T-helper 9 cell (primary cell): ENCODE data around the gene WDFY1.

Source experiments
- DNase-seq: peaks from one replicate; pipeline ENCODE4 v3.0.0-alpha.2; 2020

Gene WDFY1

DNA sequence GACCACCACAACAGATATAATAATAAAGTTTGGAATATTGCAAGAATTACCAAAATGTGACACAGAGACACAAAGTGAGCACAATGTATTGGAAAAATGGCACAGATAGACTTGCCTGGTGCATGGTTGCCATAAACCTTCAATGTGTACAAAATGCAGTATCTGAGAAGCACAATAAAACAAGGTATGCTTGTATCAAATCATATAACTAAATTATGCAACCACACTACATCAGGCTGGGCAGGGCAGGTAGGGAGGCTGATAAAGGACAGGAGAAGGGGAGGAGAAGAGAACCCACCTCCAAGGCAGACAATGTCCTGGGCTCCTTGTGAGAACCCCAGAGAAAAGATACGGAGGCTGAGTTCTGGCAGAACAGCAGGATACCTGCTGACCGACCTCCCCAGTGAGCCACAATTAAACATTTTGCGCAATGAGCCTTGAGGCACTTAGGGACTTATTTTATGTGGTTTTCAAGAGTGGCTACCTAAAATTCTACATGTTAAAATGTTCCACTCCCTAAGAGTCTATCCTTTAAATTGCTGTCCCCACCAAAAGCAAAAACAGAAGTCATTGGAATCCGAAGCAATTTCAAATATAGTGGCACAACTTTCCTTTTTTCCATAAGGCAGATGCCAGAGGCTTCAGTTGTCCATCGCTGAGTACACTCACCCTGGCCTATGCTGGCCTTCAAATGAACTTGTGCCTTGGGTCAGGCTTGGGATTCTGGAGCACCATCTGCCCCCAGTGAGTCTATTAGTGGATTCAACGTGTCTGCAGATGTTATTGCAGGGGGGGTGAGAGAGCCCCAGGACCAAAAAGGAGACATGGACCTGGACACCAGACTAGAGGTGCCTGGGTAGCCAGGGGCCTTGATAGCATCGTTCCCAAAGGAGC, 16.8 kb downstream of the WDFY1 start:
- no peak for DNase-seq

DNA sequence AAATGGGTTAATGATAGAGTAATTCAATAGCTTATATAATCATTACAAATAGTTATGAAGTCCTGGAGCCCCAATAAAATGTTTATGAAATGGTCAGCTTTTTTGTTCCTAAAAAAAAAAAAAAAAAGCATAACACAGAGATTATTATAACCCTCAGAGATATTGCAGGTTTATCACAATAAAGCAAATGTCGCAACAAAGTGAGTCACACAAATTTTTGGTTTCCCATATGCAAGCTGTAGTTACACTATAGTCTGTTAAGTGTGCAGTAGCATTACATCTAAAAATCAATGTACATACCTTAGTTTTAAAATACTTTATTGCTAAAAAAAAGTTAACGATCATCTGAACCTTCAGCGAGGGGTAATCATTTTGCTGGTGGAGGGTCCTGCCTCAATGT, 20.0 kb downstream of the WDFY1 start:
- no peak for DNase-seq

DNA sequence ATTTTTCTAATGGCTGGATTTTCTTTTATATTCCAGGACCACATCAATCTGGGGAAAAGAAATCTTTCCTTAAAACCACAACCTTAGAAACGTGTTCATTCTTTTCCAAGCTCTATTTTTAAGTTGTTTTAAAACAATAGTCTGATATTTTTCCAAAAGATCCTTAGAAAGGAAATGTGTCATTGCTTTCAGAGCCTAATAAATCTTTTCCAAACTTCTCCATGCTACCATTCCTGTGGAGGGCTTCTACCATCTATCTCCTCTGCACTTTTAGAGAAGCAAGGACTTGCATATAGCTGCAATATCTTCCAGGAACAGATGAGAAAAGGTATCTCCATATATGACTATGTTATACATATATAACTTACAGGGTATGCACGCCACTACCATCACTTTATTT, 21.2 kb downstream of the WDFY1 start:
- no peak for DNase-seq

DNA sequence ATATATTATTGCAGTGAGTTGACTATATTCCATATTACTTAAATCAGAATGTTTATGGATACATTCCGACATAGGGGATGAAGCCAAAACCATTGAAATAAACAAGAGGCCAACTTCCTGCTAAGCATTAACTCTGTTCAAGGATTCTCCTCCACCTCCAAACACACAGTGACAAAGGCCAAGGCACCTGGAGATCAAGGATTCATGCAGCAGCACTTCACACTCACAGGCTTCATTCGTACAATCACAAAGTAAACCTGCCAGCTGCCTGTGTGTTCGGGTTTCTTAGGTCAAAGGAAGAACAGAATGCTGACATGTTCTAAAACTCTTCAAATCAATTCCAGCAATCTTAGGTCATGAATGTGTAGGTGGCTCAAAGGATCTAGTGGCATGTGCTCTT, 22.8 kb downstream of the WDFY1 start:
- no peak for DNase-seq

DNA sequence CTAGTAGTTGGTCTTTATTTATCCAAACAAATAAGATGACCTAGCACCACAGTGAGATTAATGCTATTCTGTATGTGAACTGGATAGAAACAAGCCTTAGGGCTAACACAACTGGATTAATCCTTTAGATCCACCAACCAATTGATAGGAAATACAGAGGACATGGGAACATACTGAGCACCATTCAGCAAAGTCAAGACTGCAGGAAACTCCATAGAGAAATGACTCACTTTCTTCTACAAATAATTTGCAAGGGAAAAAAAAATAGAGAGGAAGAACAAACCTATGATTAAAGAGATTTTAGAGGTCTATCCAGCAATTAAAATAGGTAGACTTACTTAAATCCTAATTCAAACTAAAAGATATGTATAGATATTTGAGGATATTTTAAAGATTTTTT, 23.9 kb downstream of the WDFY1 start:
- no peak for DNase-seq

DNA sequence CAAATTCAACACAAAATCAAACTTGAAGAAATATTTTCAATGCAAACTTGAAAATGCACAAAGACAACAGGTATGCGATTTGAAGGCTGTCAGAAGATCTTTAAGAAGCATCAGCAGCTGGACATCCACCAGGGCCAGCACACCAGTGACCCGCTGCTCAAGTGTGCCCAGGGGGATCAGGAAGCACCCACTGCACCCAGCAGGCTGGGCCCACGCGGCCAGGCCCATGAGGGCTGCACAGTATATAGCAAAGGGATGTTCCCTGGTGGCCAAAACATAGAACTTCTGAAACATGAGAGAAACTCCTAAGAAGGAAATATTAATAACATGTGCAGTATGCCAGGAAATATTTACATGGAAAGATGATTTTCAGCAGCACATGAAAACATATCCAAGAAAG, 25.0 kb downstream of the WDFY1 start:
- no peak for DNase-seq

DNA sequence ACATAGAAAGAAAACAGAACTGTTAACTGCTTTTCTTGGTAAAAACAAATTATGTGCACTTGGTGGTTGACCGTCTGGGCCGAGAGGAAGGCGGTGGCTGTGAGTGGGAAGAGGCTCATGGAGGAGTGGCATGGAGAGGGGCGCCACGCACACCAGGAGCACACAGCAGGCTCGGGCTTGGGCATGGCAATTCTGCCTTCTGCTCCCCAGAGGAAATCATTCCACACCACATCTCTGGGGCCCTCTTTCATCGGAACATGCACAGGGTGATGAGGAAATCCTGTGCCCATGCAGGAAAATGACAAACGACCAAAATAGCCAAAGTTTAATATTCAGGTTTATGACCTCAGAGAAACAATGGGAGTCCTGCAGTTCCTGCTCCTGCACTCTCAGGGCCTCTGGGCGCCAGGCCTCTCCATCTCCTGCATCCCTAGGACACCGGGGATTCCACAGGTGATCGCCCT, 26.4 kb downstream of the WDFY1 start:
- no peak for DNase-seq

DNA sequence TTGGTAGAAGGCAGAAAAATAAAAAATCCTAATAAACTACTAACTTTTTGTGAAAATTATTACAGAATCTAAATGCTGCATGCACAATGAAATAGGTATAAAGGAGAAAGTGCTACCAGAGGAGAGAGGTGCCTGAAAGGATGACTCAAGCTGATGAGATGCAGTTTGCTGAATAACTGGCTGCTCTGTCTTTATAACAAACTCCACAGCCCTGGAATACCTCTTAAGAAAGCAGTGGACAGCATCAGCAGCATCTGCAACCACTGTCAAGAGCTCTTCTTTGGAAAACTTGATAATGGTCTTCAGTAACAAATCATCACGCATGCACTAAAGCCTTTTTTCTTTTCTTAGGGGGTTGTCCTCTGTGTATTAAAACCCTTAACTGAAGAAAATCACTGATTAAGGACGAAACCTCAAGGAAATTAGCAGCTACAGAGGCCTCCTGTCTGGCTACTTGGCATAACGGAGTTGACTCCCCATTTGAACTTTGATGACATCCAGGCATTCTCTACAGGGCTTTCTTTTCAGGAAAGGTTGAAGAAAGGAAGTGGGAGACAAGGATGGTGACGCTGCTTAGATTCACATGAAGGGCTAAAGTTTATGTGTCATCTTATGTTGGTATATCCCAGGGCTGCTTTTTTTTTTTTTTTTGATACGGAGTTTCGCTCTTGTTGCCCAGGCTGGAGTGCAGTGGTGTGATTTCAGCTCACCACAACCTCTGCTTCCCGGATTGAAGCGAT, 28.8 kb downstream of the WDFY1 start:
- DNase-seq = no peak

DNA sequence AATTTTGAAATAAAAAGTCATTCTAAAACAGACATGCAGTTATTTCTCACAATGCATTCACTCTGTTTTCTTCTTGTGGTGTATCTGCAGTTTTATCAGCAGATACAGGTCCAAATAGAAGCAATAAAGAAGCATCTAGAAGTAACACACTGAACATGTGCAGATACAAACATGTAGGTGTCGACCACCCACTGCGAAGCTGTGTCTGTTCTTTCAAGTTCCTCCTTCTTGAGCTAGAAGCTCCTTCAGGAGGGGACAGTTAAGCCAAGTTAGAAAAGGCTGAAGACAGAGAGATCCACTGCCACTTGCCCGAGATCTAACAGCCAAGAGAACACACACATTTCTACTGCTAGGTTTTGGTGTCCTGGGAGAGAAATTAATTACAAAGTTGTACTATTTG, 30.1 kb downstream of the WDFY1 start:
- DNase-seq = no peak

DNA sequence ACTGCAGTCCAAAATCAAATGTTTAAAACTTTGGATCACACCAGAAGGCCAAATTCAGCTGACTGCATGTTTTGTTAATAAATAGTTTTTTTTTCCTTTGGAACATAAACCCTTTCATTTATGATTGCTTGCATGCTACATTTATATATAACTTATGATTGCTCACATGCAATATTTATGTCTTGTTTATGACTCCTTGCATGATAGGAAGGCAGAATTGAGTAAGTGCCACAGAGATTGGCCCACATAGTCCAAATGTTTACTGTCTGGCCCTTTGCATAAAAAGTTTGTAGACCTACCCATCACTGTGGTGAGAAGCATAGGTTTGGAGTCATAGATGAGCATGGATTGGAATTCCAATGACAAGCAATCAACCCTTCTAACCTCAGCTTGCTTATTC, 30.8 kb downstream of the WDFY1 start:
- no peak for DNase-seq

DNA sequence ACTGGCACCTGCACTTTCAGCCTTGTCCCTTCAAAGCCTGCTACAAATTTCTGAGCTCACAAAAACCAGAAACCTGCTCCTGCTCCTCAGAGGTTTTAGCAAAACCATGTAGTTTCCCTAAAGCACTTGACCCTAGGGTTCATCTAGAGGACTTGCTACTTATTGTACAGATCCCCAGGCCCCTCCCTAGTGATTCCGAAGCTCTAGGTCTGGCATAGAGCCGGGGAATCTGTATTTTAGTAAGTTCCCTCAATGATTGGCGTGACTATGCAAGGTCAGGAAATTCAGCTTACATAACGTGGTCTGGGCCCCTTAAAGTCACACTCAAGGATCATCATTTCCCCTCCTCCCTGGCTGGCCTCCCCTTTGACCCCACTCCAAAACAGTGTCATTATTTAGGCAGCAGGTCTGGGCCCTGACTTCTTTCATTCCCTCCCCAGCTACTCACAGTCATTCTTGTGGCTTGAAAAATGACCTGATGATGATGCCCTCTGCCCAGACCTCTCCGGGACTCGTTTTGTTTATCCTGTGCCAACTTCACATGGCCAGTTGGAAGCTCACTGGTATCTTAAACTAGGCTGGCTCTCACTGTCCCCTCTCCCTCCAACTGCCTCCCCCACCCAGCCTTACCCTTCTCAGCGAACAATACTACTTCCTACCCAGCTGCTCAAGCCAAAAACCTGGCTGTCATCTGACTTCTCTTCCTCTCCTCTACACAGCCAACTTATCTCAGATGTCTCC, 36.0 kb downstream of the WDFY1 start:
- DNase-seq = no peak

DNA sequence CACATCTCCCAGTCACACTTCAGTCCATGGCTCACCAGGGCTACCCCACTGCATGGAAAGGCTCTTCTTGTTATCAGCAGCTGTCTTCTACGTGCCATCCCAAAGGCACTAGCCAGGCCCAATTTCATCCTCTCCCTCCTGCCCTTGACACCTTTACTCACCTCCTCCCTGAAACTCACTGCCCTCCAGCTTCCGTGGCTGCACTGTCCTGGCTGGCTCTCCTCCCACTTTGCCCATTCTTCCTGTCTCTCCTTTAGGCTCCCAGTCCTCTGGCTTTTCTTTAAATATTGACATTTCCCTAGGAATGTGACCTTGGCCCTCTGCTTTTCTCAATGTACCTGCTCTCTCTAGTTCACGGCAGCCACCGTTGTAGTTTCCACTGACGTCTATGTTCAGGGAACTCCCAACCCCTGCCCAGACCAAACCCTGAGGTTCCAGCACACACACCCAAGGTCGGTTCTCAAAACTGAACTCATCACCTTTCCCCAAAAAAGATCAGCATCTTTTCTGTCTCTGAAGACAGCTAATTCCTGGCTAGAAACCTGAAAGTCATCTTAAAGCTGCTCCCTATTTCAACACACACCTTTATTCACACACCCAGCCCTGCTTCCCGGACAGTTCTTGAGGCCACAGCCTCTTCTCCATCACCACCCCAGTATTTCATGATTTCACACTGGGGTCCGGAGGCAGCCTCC, 36.7 kb downstream of the WDFY1 start:
- no peak for DNase-seq

DNA sequence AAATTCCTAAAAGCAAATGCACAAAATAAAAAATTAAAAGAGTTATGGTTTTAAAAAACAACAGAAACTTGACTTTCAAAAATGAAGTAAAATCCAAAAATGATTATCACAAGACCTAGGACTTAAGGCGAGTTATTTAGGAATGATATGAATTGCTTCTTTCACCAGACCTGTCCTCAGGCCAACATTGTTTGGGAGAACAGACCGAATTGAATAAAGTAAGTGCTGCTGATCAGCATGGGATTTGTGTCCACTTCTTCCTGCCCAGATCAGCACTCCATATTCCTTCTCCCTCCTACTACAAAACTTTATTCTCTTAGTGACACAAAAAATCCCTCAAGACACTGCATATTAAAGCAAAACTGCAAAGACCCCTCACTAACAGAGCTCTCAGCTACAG, 39.1 kb downstream of the WDFY1 start:
- DNase-seq = no peak

DNA sequence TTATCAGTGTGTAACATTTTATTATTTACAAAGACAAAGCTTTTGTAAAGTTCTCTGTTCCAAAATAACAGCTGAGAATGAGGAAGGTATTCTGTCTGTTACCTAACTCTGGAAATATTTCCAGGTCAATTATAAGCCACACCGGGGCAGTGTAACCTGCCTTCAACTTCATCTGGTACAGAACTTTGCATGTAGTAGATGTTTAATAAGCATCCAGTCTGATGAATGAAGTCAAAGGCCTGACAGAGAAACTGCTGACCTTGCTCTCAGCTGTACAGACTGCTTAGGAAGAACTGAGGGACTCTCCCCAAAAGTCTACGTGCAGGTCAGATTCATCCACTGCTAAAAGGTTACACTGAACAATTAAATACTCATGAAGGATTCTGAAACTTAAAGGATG, 43.3 kb downstream of the WDFY1 start:
- no peak for DNase-seq

DNA sequence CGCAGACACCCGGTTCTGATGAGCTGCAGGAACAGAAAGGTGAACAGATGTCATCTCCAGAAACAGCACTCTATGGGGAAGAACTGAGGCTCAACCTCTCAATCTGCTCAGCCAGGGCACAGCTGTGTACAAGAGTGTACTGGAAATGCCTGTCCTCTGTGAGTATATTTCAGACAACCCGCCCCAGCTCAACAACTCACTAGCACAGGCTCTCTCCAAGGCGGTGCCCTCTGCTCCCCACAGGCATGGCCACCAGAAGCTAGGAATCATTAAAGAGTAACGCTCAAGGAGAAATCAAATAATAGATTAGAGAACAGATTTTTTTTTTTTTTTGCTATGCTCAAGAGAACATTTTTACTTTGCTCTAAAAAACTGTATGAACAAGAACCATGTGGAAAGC, 43.8 kb downstream of the WDFY1 start:
- no peak for DNase-seq

DNA sequence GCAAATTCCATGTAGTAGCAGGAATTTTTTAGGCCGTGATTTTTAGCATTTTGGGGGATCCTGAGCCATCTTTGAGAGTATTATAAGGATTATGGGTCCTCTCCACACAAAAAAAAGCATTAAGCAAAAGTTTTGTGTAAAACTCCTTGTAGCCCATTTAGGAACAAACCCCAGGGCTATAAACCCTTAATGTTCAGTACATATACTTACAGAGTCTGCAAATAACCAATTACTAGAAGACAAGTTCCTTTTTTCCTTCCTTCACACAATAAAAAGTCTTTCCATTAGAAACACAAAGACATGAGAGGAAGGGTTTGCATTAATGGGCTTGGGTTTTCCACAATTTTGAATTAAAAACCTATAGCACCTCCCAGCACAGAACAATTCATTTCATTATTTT, 44.6 kb downstream of the WDFY1 start:
- no peak for DNase-seq

DNA sequence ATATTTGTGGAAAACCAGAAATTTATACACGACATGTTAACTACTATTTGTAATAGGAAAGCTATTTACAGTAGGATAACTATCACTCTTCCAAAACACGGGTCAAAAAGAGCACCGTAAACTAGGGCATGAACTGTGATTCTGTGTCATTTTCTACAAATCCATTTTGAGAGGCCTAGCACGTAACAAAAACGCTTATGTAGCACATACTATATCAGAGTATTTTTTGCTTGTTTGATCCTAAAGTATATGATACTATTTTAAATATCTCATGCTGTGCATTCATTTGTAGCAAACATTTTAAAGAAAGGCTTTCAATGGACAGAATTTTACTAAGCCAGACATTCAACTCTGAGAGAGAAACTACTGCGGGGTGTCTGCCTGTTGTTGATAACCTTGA, 45.1 kb downstream of the WDFY1 start:
- no peak for DNase-seq

DNA sequence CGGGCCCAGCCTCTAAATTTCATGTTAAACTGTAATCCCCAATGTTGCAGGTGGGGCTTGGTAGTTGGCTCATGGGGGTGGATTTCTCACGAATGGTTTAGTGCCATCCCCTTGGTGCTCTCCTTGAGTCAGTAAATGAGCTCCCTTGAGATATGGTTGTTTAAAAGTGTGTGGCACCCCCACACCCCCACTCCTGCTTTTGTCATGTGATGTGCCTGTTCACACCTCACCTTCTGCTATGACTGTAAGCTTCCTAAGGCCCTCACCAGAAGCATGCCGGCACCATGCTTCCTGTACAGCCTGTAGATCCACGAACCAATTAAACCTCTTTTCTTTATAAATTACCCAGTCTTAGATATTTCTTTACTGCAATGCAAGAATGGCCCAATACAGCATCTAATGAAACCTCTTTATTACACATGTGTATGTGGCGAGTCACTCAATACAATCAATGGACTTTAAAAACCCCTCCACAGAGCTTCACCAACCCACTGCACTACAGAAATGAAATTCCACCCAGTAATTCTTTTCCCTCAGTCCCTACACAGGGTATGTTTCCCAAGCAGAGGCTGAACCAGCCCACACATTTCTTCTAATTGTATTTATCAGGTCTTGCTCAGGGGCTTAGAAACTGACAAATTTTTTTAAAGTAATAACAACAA, 47.3 kb downstream of the WDFY1 start:
- no peak for DNase-seq

DNA sequence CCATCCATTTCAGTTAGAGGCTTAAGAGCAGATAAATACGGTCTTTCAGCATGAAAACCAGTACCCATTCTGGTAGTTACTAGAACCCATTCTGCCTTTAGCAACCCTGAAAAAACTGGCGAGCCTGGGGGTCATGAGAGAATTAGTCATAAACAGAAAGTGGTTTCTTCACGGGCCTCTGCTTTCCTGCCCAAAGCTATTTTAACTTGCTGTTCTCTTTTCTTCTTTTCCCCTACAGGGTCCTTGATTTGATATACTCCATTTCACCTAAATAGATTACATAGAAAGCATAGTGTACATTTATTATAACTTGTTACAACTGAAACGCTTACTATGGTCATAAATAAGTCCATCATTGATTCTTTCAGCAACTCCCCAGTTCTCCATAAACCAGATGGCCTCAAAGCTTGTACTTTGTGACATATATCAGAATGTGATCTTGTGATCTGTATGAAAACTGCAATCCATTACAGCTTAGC, 48.3 kb downstream of the WDFY1 start:
- no peak for DNase-seq

DNA sequence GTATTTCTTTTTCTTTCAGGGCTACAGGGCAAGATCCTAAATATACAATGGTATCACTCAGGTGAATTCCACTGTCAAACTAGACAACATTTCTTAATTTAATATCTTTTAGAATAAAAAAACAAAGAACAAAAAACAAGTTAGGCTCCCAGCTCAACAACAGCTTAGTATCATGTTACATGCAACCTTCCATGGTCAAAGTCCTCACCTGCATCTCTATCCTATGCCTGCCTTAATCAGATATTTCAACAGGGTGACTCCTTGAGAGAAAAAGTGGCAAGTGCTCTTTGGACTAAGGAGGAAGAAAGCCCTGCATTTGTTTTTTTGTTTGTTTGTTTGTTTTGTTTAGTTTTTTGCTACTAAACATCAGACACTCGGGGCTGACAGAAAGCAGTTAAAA, 50.2 kb downstream of the WDFY1 start:
- DNase-seq = no peak

DNA sequence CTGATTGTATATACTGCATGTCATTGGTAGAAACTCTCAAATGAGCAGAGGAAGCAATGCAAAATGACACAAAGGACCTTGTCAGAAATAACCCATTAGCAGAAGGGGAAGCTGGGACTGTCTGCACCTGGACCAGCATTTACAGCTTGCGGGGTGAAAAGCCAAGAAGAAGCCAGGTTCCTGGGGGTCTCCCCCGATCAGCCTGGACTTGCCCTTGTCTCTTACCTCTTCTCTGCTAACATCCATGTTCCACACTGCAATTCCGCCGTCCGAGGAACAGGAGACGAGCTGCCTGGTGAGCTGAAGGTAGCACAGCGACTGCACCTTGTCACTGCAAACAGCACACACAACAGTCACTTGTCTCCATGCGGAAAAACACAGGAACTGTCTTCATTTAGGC, 51.1 kb downstream of the WDFY1 start:
- DNase-seq = no peak

DNA sequence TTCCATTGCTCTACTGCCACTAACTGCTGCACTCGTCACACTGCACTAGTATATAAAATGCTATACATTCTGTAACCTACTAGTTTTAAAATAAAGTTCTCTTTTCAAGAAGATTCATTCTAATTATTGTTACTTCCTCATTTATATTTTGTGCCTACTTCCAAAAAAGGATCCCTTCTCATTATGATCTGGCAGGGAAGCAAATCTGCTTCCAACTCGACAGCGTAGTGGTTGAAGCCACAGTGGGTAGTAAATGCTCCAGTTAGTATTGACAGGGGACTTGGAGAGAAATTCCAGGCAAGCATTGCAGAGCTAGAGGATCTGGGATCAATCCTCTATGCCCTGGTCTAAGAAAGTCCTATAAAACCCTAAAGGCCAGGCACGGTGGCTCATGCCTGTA, 54.4 kb downstream of the WDFY1 start:
- no peak for DNase-seq
